Measurements from ENCODE around the gene GABRR3.

The GABRR3 gene

GRCh38 chr3:97954228-97954827 is 80.8 kb downstream of the GABRR3 start:
- no peak for DNase-seq

GRCh38 chr3:97952872-97953271 is 82.2 kb downstream of the GABRR3 start:
- no peak for DNase-seq

- DNase-seq: no peak
Measured at GRCh38 chr3:97952280-97952679, 82.8 kb downstream of the GABRR3 start.

GRCh38 chr3:97950360-97950759 is 84.8 kb downstream of the GABRR3 start:
- DNase-seq: no peak

GRCh38 chr3:97949743-97950142 is 85.4 kb downstream of the GABRR3 start:
- no peak for DNase-seq

GRCh38 chr3:97949110-97949485 is 86.0 kb downstream of the GABRR3 start:
- no peak for DNase-seq

GRCh38 chr3:97948351-97949109 is 86.6 kb downstream of the GABRR3 start:
- DNase-seq: no peak

- DNase-seq: no peak
Measured at GRCh38 chr3:97942801-97943546, 92.1 kb downstream of the GABRR3 start.

GRCh38 chr3:97940034-97940433 is 95.1 kb downstream of the GABRR3 start:
- DNase-seq: no peak

- no peak for DNase-seq
Measured at GRCh38 chr3:97939401-97939800, 95.7 kb downstream of the GABRR3 start.

GRCh38 chr3:97938444-97938843 is 96.7 kb downstream of the GABRR3 start:
- no peak for DNase-seq

GRCh38 chr3:97937205-97937604 is 97.9 kb downstream of the GABRR3 start:
- DNase-seq: no peak

- no peak for DNase-seq
Measured at GRCh38 chr3:97935842-97936241, 99.3 kb downstream of the GABRR3 start.
